HepG2 (cell line): ENCODE data around the gene TFEB. TPM values are rescaled to one million over a fixed set of nuclear protein-coding genes. Genes with fewer than 3 reads are reported as not detected.

Experiments
- ARNT2 ChIP-seq: sonication (generic); formaldehyde crosslinking; IDR thresholded peaks from 2 replicates; pipeline ENCODE4 v1.8.0; 2022; ENCODE audit warnings: mild to moderate bottlenecking, low read depth, missing genetic modification reagents, moderate library complexity
- GATAD2A ChIP-seq: IDR thresholded peaks from 2 replicates; pipeline ENCODE4 v1.6.1; 2016
- KLF11 ChIP-seq: IDR thresholded peaks from 2 replicates; pipeline ENCODE4 v1.6.1; 2016; ENCODE audit warnings: missing compliant biosample characterization
- NCOA2 ChIP-seq: sonication (generic); formaldehyde crosslinking; IDR thresholded peaks from 2 replicates; pipeline ENCODE4 v1.8.0; 2022; ENCODE audit warnings: inconsistent platforms
- NFE2 ChIP-seq: sonication (generic); formaldehyde crosslinking; IDR thresholded peaks from 2 replicates; pipeline ENCODE4 v1.4.0; 2020; ENCODE audit warnings: missing genetic modification reagents
- NFKB2 ChIP-seq: sonication (generic); formaldehyde crosslinking; IDR thresholded peaks from 2 replicates; pipeline ENCODE4 v1.4.0; 2020; ENCODE audit warnings: missing genetic modification reagents, borderline replicate concordance
- POLR2AphosphoS2 ChIP-seq: IDR thresholded peaks from 2 replicates; pipeline ENCODE4 v1.6.1; 2011; ENCODE audit warnings: low read depth, low read length, improper control_type of control experiment
- SIX4 ChIP-seq: sonication (generic); formaldehyde crosslinking; IDR thresholded peaks from 2 replicates; pipeline ENCODE4 v1.4.0; 2020; ENCODE audit warnings: missing genetic modification reagents
- SMARCE1 ChIP-seq: fragments of 450-650 bp; IDR thresholded peaks from 2 replicates; pipeline ENCODE4 v1.6.1; 2017; ENCODE audit warnings: borderline replicate concordance
- SP1 ChIP-seq, 2 experiments: fragments of 450-650 bp in 1 of 2; sonication (generic) in 1 of 2; formaldehyde crosslinking in 1 of 2; IDR thresholded peaks; 2 replicates each; pipeline versions ENCODE4 v1.4.0 to v1.6.1; 2016 to 2020; ENCODE audit warnings: missing genetic modification reagents in 1 of 2
- ZFP62 ChIP-seq: sonication (generic); formaldehyde crosslinking; IDR thresholded peaks from 2 replicates; pipeline ENCODE4 v1.4.0; 2020; ENCODE audit warnings: missing genetic modification reagents
- ZNF101 ChIP-seq: sonication (generic); formaldehyde crosslinking; IDR thresholded peaks from 2 replicates; pipeline ENCODE4 v1.4.0; 2020; ENCODE audit warnings: mild to moderate bottlenecking, low read depth, missing genetic modification reagents, borderline replicate concordance
- ZNF318 ChIP-seq: sonication (generic); formaldehyde crosslinking; IDR thresholded peaks from 2 replicates; pipeline ENCODE4 v1.4.0; 2020; ENCODE audit warnings: mild to moderate bottlenecking, missing genetic modification reagents
- ZNF691 ChIP-seq: sonication (generic); formaldehyde crosslinking; IDR thresholded peaks from 2 replicates; pipeline ENCODE4 v1.4.0; 2020; ENCODE audit warnings: missing genetic modification reagents, low read depth, mild to moderate bottlenecking, borderline replicate concordance
- ZUFSP ChIP-seq: sonication (generic); formaldehyde crosslinking; IDR thresholded peaks from 2 replicates; pipeline ENCODE4 v1.9.0; 2021; ENCODE audit warnings: missing genetic modification reagents, mild to moderate bottlenecking, borderline replicate concordance
- polyA plus RNA-seq, 8 experiments: library from polyadenylated mRNA; depleted of rRNA in 3 of 8; stranded (reverse) in 7 of 8; unstranded in 1 of 8; fragments of >200 nt; fragmentation: Illumina TruSeq in 4 of 8; extraction: Trizol in 4 of 8; gene quantifications; 2 replicates each; pipeline versions ENCODE4 v1.2.1 to v1.2.3, GENCODE V29; 2011 to 2016; ENCODE audit warnings: low read depth in 4 of 8, missing spikeins in 1 of 8, mixed read lengths in 1 of 8; ENCODE audit not compliant: insufficient read depth in 1 of 8
- total RNA-seq, 5 experiments: library from RNA; depleted of rRNA; stranded (reverse); fragments of >200 nt; fragmentation: Illumina TruSeq; extraction: Trizol; gene quantifications; 2 replicates each; pipeline ENCODE4 v1.2.3, GENCODE V29; 2016; ENCODE audit warnings: low read depth in 1 of 5
- TF ChIP-seq, protein P1 (sequence below): sonication (generic); formaldehyde crosslinking; IDR thresholded peaks from 2 replicates; pipeline ENCODE4 v1.5.0; 2020; ENCODE audit warnings: mild to moderate bottlenecking, missing genetic modification reagents

Gene TFEB
- total and polyA plus RNA-seq, 2 of the 13 experiments (the other 11 are each of a cell fraction or from before 2014, with no cell fraction given): 13.3 to 18.7 TPM

GRCh38 chr6:41728073-41728936, 7.1 kb downstream of the TFEB start (continued):
- TF ChIP-seq ARNT2 (CRISPR knock-in tag): no peak
- TF ChIP-seq ZFP62 (CRISPR knock-in tag): no peak
- TF ChIP-seq SMARCE1: no peak
- TF ChIP-seq ZUFSP (CRISPR knock-in tag): no peak
- no peak for TF ChIP-seq POLR2AphosphoS2
- TF ChIP-seq KLF11 (CRISPR knock-in tag): no peak
- no peak for TF ChIP-seq ZNF101 (CRISPR knock-in tag)
- 0 out of 2 replicates have a peak, but pooled peaks have one; percentile 18 for TF ChIP-seq SIX4 (CRISPR knock-in tag)
- TF ChIP-seq SP1 (IDR thresholded peaks at IDR 0.05): no peak
- TF ChIP-seq SP1 (CRISPR knock-in tag; IDR thresholded peaks at IDR 0.05): no peak
- TF ChIP-seq, protein P1, sequence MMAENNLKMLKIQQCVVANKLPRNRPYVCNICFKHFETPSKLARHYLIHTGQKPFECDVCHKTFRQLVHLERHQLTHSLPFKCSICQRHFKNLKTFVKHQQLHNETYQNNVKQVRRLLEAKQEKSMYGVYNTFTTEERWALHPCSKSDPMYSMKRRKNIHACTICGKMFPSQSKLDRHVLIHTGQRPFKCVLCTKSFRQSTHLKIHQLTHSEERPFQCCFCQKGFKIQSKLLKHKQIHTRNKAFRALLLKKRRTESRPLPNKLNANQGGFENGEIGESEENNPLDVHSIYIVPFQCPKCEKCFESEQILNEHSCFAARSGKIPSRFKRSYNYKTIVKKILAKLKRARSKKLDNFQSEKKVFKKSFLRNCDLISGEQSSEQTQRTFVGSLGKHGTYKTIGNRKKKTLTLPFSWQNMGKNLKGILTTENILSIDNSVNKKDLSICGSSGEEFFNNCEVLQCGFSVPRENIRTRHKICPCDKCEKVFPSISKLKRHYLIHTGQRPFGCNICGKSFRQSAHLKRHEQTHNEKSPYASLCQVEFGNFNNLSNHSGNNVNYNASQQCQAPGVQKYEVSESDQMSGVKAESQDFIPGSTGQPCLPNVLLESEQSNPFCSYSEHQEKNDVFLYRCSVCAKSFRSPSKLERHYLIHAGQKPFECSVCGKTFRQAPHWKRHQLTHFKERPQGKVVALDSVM (CRISPR knock-in tag): no peak
- no peak for TF ChIP-seq NFKB2
- TF ChIP-seq GATAD2A (CRISPR knock-in tag): 0 out of 2 replicates have a peak, but pooled peaks have one; percentile 27
- TF ChIP-seq ZNF318 (CRISPR knock-in tag): no peak
- TF ChIP-seq ZNF691 (CRISPR knock-in tag): no peak
- no peak for TF ChIP-seq NCOA2 (CRISPR knock-in tag)
- TF ChIP-seq NFE2 (CRISPR knock-in tag): no peak
